Measurements from ENCODE around the gene PTAR1.
A peak's percentile ranks its signal among the peaks of the same experiment; 100 is the strongest.
"Not testable (repeated sequence)": the region's sequence is repeated elsewhere in the genome, so short reads cannot be mapped to it uniquely, and the experiment has no call there.

The PTAR1 gene

GRCh38 chr9:69759421-69760277 is at the start of gene PTAR1:
PTAR1 (minus strand) TSS chr9:69760011; CDS start chr9:69759938, 73 bp downstream.
- DNase-seq = peak; percentile 82 to 85

GRCh38 chr9:69809304-69809863 is 49.6 kb upstream of the PTAR1 start:
- DNase-seq = no peak

GRCh38 chr9:69806627-69807026 is 46.8 kb upstream of the PTAR1 start:
- DNase-seq = no peak

GRCh38 chr9:69805962-69806515 is 46.2 kb upstream of the PTAR1 start:
- DNase-seq = peak in 1 of 2 donors; percentile 16

GRCh38 chr9:69801989-69802388 is 42.2 kb upstream of the PTAR1 start:
- DNase-seq = no peak

- DNase-seq = not testable (repeated sequence)
These were observed 40.2 kb upstream of the PTAR1 start for GRCh38 chr9:69800027-69800426.

- DNase-seq = not testable (repeated sequence)
These were observed 39.7 kb upstream of the PTAR1 start for GRCh38 chr9:69799521-69799920.

GRCh38 chr9:69798744-69799143 is 38.9 kb upstream of the PTAR1 start:
- DNase-seq = no peak

- DNase-seq = no peak
These were observed 37.9 kb upstream of the PTAR1 start for GRCh38 chr9:69797675-69798074.

GRCh38 chr9:69794356-69794755 is 34.5 kb upstream of the PTAR1 start:
- DNase-seq = no peak

- DNase-seq = no peak
These were observed 25.9 kb upstream of the PTAR1 start for GRCh38 chr9:69785757-69786156.

- no peak for DNase-seq
These were observed 13.4 kb upstream of the PTAR1 start for GRCh38 chr9:69773258-69773657.

- no peak for DNase-seq
These were observed 12.1 kb upstream of the PTAR1 start for GRCh38 chr9:69771775-69772418.

GRCh38 chr9:69768716-69769115 is 8.9 kb upstream of the PTAR1 start:
- no peak for DNase-seq

- DNase-seq = no peak
These were observed 8.3 kb upstream of the PTAR1 start for GRCh38 chr9:69768101-69768500.

- not testable (repeated sequence) for DNase-seq
These were observed 4.1 kb upstream of the PTAR1 start for GRCh38 chr9:69763862-69764261.

- no peak for DNase-seq
These were observed 2.7 kb upstream of the PTAR1 start for GRCh38 chr9:69762527-69762926.

- DNase-seq = peak in 1 of 2 donors; percentile 58
These were observed 433 bp upstream of the PTAR1 start for GRCh38 chr9:69760278-69760610.

- DNase-seq = no peak
These were observed 790 bp downstream of the PTAR1 start for GRCh38 chr9:69759021-69759420.

- no peak for DNase-seq
These were observed 1.7 kb downstream of the PTAR1 start for GRCh38 chr9:69757996-69758675.

- no peak for DNase-seq
These were observed 4.6 kb downstream of the PTAR1 start for GRCh38 chr9:69755205-69755604.

- no peak for DNase-seq
These were observed 6.0 kb downstream of the PTAR1 start for GRCh38 chr9:69753830-69754229.

- no peak for DNase-seq
These were observed 9.7 kb downstream of the PTAR1 start for GRCh38 chr9:69750085-69750484.
